Measurements from ENCODE around the gene AHDC1.

DNA sequence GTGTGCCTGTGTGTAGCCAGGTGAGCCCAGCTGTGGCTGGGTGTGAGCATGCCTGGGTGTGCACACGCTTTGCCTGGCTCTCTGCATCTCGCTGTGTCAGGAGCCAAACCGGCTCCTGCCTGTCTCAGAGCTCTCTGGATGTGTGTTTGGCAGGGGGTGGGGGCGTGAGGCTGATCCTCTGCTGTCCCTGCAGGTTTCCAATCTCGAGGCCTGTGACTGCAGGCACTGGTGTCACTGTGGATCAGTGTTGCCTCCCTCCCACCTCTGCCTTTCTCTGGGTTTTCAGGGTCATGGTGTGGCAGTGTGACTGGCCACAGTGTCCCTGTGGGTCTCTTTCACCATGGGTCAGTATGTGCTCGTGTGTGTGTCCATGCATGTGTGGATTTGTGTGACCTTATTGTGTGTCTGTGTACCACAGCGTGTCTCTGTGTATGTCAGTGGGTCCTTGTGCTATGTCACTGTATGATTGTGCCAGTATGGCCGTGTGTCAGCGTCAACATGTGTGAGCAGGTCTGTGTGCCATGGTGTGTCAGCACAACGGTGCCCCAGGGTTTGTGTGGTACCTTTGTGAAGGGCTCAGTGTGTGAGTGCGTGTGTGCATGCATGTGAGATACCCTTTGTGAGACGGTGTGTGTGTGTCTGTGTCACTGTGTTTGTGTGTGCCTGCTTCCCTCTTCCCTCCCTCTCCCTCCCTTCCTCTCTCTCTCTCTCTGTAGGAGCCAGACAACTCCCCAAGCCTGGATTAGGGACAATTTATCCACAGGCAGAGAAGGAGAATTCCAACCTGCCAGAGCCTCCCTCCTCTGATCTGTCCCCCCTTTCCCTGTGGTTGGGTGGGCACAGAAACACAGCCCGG, 43.4 kb downstream of the AHDC1 start:
- TF ChIP-seq CTCF (IDR thresholded peaks at IDR 0.05) (no peak), POLR2A (IDR thresholded peaks at IDR 0.05; ENCODE audit: low read length) (no peak), FOSL2 (IDR thresholded peaks at IDR 0.05) (no peak), FOSL2 (CRISPR knock-in tag; IDR thresholded peaks at IDR 0.05) (no peak), USF2 (IDR thresholded peaks at IDR 0.05) (no peak), HDAC2 (IDR thresholded peaks at IDR 0.05) (no peak), KDM1A (IDR thresholded peaks at IDR 0.05; ENCODE audit: low read depth) (no peak), NR3C1 (IDR thresholded peaks at IDR 0.05) (no peak), ZFP36 (IDR thresholded peaks at IDR 0.05; ENCODE audit: borderline replicate concordance, partially characterized antibody) (no peak), SMC3 (IDR thresholded peaks at IDR 0.05) (no peak), RAD21 (conservative IDR thresholded peaks at IDR 0.05 in 1 of 2, IDR thresholded peaks at IDR 0.05 in 1 of 2) (no peak), PHF8 (IDR thresholded peaks at IDR 0.05; ENCODE audit: borderline replicate concordance, low read depth) (no peak)
- TF ChIP-seq, protein P1, sequence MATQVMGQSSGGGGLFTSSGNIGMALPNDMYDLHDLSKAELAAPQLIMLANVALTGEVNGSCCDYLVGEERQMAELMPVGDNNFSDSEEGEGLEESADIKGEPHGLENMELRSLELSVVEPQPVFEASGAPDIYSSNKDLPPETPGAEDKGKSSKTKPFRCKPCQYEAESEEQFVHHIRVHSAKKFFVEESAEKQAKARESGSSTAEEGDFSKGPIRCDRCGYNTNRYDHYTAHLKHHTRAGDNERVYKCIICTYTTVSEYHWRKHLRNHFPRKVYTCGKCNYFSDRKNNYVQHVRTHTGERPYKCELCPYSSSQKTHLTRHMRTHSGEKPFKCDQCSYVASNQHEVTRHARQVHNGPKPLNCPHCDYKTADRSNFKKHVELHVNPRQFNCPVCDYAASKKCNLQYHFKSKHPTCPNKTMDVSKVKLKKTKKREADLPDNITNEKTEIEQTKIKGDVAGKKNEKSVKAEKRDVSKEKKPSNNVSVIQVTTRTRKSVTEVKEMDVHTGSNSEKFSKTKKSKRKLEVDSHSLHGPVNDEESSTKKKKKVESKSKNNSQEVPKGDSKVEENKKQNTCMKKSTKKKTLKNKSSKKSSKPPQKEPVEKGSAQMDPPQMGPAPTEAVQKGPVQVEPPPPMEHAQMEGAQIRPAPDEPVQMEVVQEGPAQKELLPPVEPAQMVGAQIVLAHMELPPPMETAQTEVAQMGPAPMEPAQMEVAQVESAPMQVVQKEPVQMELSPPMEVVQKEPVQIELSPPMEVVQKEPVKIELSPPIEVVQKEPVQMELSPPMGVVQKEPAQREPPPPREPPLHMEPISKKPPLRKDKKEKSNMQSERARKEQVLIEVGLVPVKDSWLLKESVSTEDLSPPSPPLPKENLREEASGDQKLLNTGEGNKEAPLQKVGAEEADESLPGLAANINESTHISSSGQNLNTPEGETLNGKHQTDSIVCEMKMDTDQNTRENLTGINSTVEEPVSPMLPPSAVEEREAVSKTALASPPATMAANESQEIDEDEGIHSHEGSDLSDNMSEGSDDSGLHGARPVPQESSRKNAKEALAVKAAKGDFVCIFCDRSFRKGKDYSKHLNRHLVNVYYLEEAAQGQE (IDR thresholded peaks at IDR 0.05) = no peak
- TF ChIP-seq, protein P2, sequence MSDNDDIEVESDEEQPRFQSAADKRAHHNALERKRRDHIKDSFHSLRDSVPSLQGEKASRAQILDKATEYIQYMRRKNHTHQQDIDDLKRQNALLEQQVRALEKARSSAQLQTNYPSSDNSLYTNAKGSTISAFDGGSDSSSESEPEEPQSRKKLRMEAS (IDR thresholded peaks at IDR 0.05) = no peak

Data from A549 (cell line).